GM12878 (cell line): ENCODE measurements around the gene SUMF1. TPM values are rescaled to one million over a fixed set of nuclear protein-coding genes. Genes with fewer than 3 reads are reported as not detected.
A peak's percentile ranks its signal among the peaks of the same experiment; 100 is the strongest.

Source experiments
- CHD4 ChIP-seq: fragments of 200-600 bp; sonication (generic); IDR thresholded peaks from 2 replicates; pipeline ENCODE4 v1.6.1; 2016; ENCODE audit warnings: mild to moderate bottlenecking
- FOXM1 ChIP-seq: IDR thresholded peaks from 2 replicates; pipeline ENCODE4 v1.6.1; 2012; ENCODE audit warnings: low read depth, mild to moderate bottlenecking, inconsistent platforms, low read length, moderate library complexity
- KDM1A ChIP-seq: fragments of 200-600 bp; sonication (generic); IDR thresholded peaks from 2 replicates; pipeline ENCODE4 v1.6.1; 2016; ENCODE audit warnings: borderline replicate concordance
- KLF5 ChIP-seq: fragments of 450-650 bp; IDR thresholded peaks from 2 replicates; pipeline ENCODE4 v1.6.1; 2014; ENCODE audit warnings: mild to moderate bottlenecking; ENCODE audit not compliant: partially characterized antibody
- LARP7 ChIP-seq: fragments of 450-650 bp; IDR thresholded peaks from 2 replicates; pipeline ENCODE4 v1.6.1; 2017; ENCODE audit warnings: mild to moderate bottlenecking
- MYC ChIP-seq: IDR thresholded peaks from 2 replicates; pipeline ENCODE4 v1.6.1; 2011; ENCODE audit warnings: mild to moderate bottlenecking, low read length, moderate library complexity, inconsistent platforms; ENCODE audit not compliant: insufficient read depth, insufficient replicate concordance, insufficient read length, severe bottlenecking
- NFIC ChIP-seq: IDR thresholded peaks from 2 replicates; pipeline ENCODE4 v1.6.1; 2012; ENCODE audit warnings: low read depth, mild to moderate bottlenecking, inconsistent platforms, low read length, moderate library complexity
- RB1 ChIP-seq: fragments of 450-650 bp; formaldehyde crosslinking; IDR thresholded peaks from 2 replicates; pipeline ENCODE4 v1.6.1; 2017; ENCODE audit warnings: mild to moderate bottlenecking, borderline replicate concordance
- RBBP5 ChIP-seq: fragments of 200-600 bp; sonication (generic); conservative IDR thresholded peaks from 2 replicates; pipeline ENCODE4 v1.6.1; 2016
- SIN3A ChIP-seq: IDR thresholded peaks from 2 replicates; pipeline ENCODE4 v1.6.1; 2012; ENCODE audit warnings: low read depth, low read length, improper control_type of control experiment
- SRF ChIP-seq, 2 experiments: IDR thresholded peaks; 2 replicates each; pipeline ENCODE4 v1.6.1; 2011; ENCODE audit warnings: low read depth in 2 of 2, low read length in 2 of 2, mild to moderate bottlenecking in 1 of 2, moderate library complexity in 1 of 2
- STAT1 ChIP-seq: fragments of 450-650 bp; conservative IDR thresholded peaks from 2 replicates; pipeline ENCODE4 v1.6.1; 2014; ENCODE audit warnings: antibody characterized with exemption, mild to moderate bottlenecking
- TAF1 ChIP-seq: IDR thresholded peaks from 2 replicates; pipeline ENCODE4 v1.6.1; 2011; ENCODE audit warnings: mild to moderate bottlenecking, low read depth, low read length, borderline replicate concordance
- polyA plus RNA-seq, 11 experiments: library from polyadenylated mRNA; depleted of rRNA in 4 of 11; unstranded in 6 of 11; stranded (reverse) in 5 of 11; fragments of >200 nt; fragmentation: Nextera tagmentation in 4 of 11; fragmentation: Illumina TruSeq in 1 of 11; extraction: Ambion mirVana in 4 of 11; extraction: Trizol in 1 of 11; gene quantifications; 1 replicate in 1 of 11; 2 replicates in 10 of 11; pipeline versions ENCODE4 v1.2.1 to v1.2.3, GENCODE V29; 2011 to 2016; ENCODE audit warnings: inconsistent platforms in 2 of 11, missing spikeins in 2 of 11, low read depth in 1 of 11
- total RNA-seq, 4 experiments: library from RNA; depleted of rRNA in 3 of 4; stranded (reverse); fragments of >200 nt in 3 of 4; fragmentation: Illumina TruSeq in 1 of 4; extraction: Trizol in 1 of 4; gene quantifications; 2 replicates each; pipeline versions ENCODE4 v1.2.1 to v1.2.3, GENCODE V29; 2013 to 2021
- TF ChIP-seq, protein P1 (sequence below): fragments of 150-350 bp; IDR thresholded peaks from 2 replicates; pipeline ENCODE4 v1.6.1; 2014; ENCODE audit warnings: mild to moderate bottlenecking, low read depth, low read length
- TF ChIP-seq, protein P2 (sequence below): IDR thresholded peaks from 2 replicates; pipeline ENCODE4 v1.6.1; 2012; ENCODE audit warnings: low read depth, low read length, improper control_type of control experiment
- TF ChIP-seq, protein P3 (sequence below): fragments of 450-650 bp; IDR thresholded peaks from 2 replicates; pipeline ENCODE4 v1.6.1; 2017; ENCODE audit warnings: borderline replicate concordance

SUMF1 gene
- total and polyA plus RNA-seq, 10 of the 15 experiments (the other 5 are each of a cell fraction or from before 2014, with no cell fraction given), result 3.2 to 14.3 (median 8.5) TPM

DNA sequence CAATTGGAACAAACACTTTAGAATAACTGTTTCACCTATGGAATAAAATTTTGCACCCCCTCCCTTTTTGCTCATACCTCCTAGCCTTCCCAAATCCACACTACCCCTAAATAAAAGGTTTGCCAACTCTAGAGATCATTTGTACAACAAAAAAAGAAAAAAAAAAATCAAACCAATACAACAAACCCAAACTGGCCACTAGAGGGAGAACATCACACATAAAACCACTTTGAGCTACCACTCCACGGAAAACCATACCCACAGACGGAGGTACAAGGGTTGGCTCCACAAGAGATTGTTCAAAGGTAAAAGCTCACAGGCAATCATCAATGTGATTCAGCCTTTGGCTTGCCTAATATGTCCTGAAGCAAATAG is 116.3 kb downstream of the SUMF1 start (continued):
- no peak for TF ChIP-seq CHD4
- no peak for TF ChIP-seq NFIC
- TF ChIP-seq SRF (IDR thresholded peaks at IDR 0.05; ENCODE audit: low read depth in 2 of 2, low read length in 2 of 2), result no peak
- TF ChIP-seq, protein P1, sequence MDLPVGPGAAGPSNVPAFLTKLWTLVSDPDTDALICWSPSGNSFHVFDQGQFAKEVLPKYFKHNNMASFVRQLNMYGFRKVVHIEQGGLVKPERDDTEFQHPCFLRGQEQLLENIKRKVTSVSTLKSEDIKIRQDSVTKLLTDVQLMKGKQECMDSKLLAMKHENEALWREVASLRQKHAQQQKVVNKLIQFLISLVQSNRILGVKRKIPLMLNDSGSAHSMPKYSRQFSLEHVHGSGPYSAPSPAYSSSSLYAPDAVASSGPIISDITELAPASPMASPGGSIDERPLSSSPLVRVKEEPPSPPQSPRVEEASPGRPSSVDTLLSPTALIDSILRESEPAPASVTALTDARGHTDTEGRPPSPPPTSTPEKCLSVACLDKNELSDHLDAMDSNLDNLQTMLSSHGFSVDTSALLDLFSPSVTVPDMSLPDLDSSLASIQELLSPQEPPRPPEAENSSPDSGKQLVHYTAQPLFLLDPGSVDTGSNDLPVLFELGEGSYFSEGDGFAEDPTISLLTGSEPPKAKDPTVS, result no peak
- no peak for TF ChIP-seq RBBP5
- no peak for TF ChIP-seq KLF5
- TF ChIP-seq, protein P2, sequence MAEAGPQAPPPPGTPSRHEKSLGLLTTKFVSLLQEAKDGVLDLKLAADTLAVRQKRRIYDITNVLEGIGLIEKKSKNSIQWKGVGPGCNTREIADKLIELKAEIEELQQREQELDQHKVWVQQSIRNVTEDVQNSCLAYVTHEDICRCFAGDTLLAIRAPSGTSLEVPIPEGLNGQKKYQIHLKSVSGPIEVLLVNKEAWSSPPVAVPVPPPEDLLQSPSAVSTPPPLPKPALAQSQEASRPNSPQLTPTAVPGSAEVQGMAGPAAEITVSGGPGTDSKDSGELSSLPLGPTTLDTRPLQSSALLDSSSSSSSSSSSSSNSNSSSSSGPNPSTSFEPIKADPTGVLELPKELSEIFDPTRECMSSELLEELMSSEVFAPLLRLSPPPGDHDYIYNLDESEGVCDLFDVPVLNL, result no peak
- no peak for TF ChIP-seq LARP7
- no peak for TF ChIP-seq STAT1
- TF ChIP-seq, protein P3, sequence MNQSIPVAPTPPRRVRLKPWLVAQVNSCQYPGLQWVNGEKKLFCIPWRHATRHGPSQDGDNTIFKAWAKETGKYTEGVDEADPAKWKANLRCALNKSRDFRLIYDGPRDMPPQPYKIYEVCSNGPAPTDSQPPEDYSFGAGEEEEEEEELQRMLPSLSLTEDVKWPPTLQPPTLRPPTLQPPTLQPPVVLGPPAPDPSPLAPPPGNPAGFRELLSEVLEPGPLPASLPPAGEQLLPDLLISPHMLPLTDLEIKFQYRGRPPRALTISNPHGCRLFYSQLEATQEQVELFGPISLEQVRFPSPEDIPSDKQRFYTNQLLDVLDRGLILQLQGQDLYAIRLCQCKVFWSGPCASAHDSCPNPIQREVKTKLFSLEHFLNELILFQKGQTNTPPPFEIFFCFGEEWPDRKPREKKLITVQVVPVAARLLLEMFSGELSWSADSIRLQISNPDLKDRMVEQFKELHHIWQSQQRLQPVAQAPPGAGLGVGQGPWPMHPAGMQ, result no peak
- TF ChIP-seq MYC, result no peak
- TF ChIP-seq RB1, result no peak
- TF ChIP-seq KDM1A, result no peak
- no peak for TF ChIP-seq SIN3A
- TF ChIP-seq FOXM1, result 0 out of 2 replicates have a peak, but pooled peaks have one; percentile 26
- TF ChIP-seq TAF1, result no peak
